A673 (cell line): ENCODE measurements around the gene ZSWIM8. TPM values are rescaled to one million over a fixed set of nuclear protein-coding genes. Genes with fewer than 3 reads are reported as not detected.

Experiments
- BruUV-seq: library from RNA; stranded (reverse); fragments of 400-500 nt; replicated peaks from 2 replicates; lab custom pipeline; 2021; lab: Mats Ljungman, UMichigan
- CTCF ChIA-PET: fragments of 300-600 bp; sonication (Branson Sonifier 250); formaldehyde crosslinking; loops from one replicate; lab custom pipeline; 2022; ENCODE audit warnings: antibody characterized with exemption; lab: Charles Lee
- POLR2A ChIA-PET: fragments of 300-600 bp; sonication (Branson Sonifier 250); formaldehyde crosslinking; loops from one replicate; lab custom pipeline; 2022; ENCODE audit warnings: antibody characterized with exemption; ENCODE audit not compliant: low non-redundant PET; lab: Charles Lee
- DNase-seq: peaks from one replicate; pipeline ENCODE4 v3.0.0-alpha.2; 2015; ENCODE audit warnings: low spot score
- H3K27ac ChIP-seq: fragments of 200-600 bp; sonication (generic); 2 replicates; pipeline ENCODE4 v1.5.1; 2016; ENCODE audit warnings: mixed run types, low read depth, mild to moderate bottlenecking, mixed read lengths, antibody characterized with exemption, low read length; ENCODE audit not compliant: poor library complexity, severe bottlenecking
- H3K27me3 ChIP-seq: fragments of 200-600 bp; sonication (generic); replicated peaks from 2 replicates; pipeline ENCODE4 v1.6.1; 2017; ENCODE audit warnings: mixed run types, low read depth, mild to moderate bottlenecking, mixed read lengths, antibody characterized with exemption, low read length; ENCODE audit not compliant: insufficient read depth, poor library complexity
- H3K36me3 ChIP-seq: fragments of 200-600 bp; sonication (generic); 2 replicates; pipeline ENCODE4 v1.6.1; 2016; ENCODE audit warnings: mixed run types, mild to moderate bottlenecking, mixed read lengths, antibody characterized with exemption, low read length; ENCODE audit not compliant: insufficient read depth, poor library complexity, severe bottlenecking
- H3K4me1 ChIP-seq: fragments of 200-600 bp; sonication (generic); 2 replicates; pipeline ENCODE4 v1.6.1; 2017; ENCODE audit warnings: mixed run types, mild to moderate bottlenecking, mixed read lengths, antibody characterized with exemption, low read length; ENCODE audit not compliant: insufficient read depth, poor library complexity, severe bottlenecking
- H3K4me3 ChIP-seq: fragments of 200-600 bp; sonication (generic); 2 replicates; pipeline ENCODE4 v1.5.1; 2016; ENCODE audit warnings: low read depth, mixed run types, mild to moderate bottlenecking, mixed read lengths, low read length; ENCODE audit not compliant: poor library complexity, severe bottlenecking
- H3K9me3 ChIP-seq: fragments of 200-600 bp; sonication (generic); 2 replicates; pipeline ENCODE4 v1.6.1; 2016; ENCODE audit warnings: mixed run types, low read depth, mild to moderate bottlenecking, mixed read lengths, antibody characterized with exemption, low read length; ENCODE audit not compliant: poor library complexity, severe bottlenecking
- CTCF ChIP-seq: fragments of 300-800, 200-600 bp; sonication (generic); conservative IDR thresholded peaks from 2 replicates; pipeline ENCODE4 v1.5.1; 2017; ENCODE audit warnings: low read depth, mild to moderate bottlenecking, antibody characterized with exemption, low read length, moderate library complexity, mixed read lengths
- EZH2 ChIP-seq: fragments of 200-600 bp; sonication (generic); IDR thresholded peaks from 2 replicates; pipeline ENCODE4 v1.6.1; 2017; ENCODE audit warnings: borderline replicate concordance, low read depth, mild to moderate bottlenecking, mixed read lengths, antibody characterized with exemption, low read length; ENCODE audit not compliant: poor library complexity, severe bottlenecking
- intact Hi-C: fragments of 100-400 bp; cut with micrococcal nuclease; formaldehyde crosslinking; loops from one replicate; pipeline ENCODE4 v1.10.0; 2022; ENCODE audit not compliant: unreplicated experiment
- total RNA-seq: library from RNA; stranded (reverse); gene quantifications from 2 replicates; pipeline ENCODE4 v1.2.3, GENCODE V29; 2021

ZSWIM8 gene
- total RNA-seq, 1 experiment from 2014 or later = 71.3 TPM

DNA sequence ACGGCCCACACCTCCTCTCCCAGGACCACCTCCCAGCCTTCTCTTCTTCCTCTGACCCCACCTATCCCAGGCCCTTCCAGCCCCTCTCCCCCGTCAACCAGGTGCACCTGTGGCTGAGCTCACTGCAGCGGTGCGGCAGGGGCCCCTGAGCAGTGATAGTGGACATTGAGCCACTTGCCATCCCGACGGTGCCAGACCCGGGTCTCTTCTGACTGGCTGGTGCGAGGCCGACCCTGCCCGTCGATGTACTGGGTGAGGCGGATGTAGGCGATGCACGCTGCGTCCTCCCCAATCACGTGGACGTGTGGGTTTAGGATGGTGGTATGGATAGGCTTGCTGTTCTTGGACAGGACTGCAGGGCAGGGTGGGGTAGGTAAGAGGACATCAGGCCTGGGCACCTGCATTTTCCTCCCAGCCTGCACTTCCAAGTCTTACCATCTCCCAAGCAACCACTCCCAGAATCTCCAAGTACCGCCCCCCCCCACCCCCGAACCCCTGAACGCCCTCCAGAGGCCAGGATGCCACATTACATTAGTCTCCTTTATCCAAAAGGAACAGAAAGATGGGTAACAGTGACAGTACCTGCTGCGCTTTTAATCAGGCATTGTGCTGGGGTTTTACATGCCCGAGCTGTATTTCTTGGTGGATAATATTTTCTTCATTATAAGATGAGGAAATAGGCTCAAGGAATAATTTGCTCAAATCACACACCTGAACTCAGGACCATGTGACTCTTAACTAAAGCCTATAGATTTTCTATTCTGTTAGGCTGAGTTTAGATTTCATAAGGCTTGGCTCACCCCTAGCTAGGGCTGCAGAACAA is 29.7 kb downstream of the ZSWIM8 start:
- H3K27me3 ChIP-seq = no peaks in the 10 kb centered on the region
- ChIA-PET CTCF (no interaction called here), POLR2A (no interaction called here)
- no peaks in the 10 kb centered on the region for H3K9me3 ChIP-seq
- no peaks in the 10 kb centered on the region for H3K4me1 ChIP-seq
- peak; percentile 49 for DNase-seq
- intact Hi-C loops = no loop called here
- TF ChIP-seq CTCF (peak; percentile 49; the same call in 1 of the 2 replicates), EZH2 (no peak)
- H3K36me3 ChIP-seq = peaks cover 5% of the 10 kb centered on the region
- no peak overlapping the region for H3K4me3 ChIP-seq
- no peak overlapping the region for H3K27ac ChIP-seq
- no TSS peak for BruUV-seq

DNA sequence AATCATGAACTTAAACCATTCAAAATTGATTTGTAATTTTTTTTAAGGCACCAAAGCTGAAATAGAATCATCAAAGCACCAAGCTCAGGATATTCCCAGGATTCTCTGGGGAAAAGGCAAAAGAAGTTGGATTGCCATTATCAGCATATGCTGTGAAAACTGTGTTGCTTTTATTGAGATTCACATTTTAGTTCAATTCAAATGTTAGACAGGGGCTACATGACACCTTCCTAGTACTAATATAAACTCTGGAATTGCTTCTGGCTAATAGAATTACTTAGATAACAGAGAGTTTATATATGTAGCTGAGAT is 30.3 kb downstream of the ZSWIM8 start:
- Histone ChIP-seq H3K9me3 (no peaks in the 10 kb centered on the region), H3K4me1 (no peaks in the 10 kb centered on the region), H3K27me3 (no peaks in the 10 kb centered on the region), H3K27ac (no peak overlapping the region), H3K36me3 (peaks cover 5% of the 10 kb centered on the region), H3K4me3 (no peak overlapping the region)
- ChIA-PET CTCF (no interaction called here), POLR2A (no interaction called here)
- no TSS peak for BruUV-seq
- DNase-seq = no peak
- intact Hi-C loops = no loop called here
- TF ChIP-seq CTCF (no peak), EZH2 (no peak)

DNA sequence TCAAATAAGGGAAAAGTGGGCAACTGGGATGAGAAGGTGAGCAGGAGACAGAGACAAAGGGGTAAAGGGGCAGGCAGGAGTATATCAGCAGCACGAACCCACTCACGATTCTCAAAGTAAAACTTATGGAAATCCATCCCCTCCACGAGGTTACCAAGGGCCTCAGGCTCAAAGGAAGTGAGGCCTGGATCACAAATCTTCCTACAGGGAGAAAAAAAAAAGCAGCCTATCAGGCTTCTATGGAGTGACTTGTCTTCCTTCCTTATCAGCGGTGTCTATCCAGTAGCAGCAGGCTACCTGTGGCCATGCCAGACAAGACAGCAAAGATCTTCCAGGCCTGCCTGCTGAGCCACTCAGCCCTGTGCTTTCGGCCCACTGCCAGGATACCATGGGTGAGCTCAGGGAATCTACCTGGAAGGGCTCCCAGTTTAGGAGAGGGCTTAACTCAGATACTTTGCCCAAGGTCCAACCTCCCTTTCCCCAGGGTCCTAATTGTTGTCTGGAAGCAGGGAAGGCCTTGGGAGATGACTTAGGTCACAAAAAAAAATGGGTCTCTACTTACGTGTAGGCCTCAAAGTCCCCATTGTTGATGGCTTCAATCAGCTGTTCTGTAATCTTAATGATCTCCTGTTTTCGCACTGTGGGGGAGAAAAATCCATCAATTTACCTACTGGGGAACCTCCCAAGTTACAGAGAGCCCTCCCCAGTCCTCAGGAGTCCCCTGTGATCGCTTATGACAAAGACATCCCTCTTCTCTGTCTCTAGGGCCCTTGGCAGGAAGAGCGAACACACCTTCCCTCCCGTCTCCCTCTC is 31.7 kb downstream of the ZSWIM8 start:
- no TSS peak for BruUV-seq
- Histone ChIP-seq H3K27ac (no peak overlapping the region), H3K9me3 (no peaks in the 10 kb centered on the region), H3K4me1 (no peaks in the 10 kb centered on the region), H3K27me3 (no peaks in the 10 kb centered on the region), H3K36me3 (peaks cover 5% of the 10 kb centered on the region), H3K4me3 (no peak overlapping the region)
- CTCF ChIA-PET = no interaction called here
- POLR2A ChIA-PET = no interaction called here
- DNase-seq = no peak
- TF ChIP-seq CTCF (no peak), EZH2 (no peak)
- intact Hi-C loops = no loop called here
